Ovary (tissue), 3 donors: ENCODE data around the gene VIPR2.

ENCODE experiments used
- CTCF ChIP-seq, 3 donors: fragments of 450-650 bp in 2 of 3; fragments of 200-600 bp in 1 of 3; IDR thresholded peaks; one replicate each; pipeline versions ENCODE4 v1.5.1 to v1.8.0; 2016 to 2022; ENCODE audit warnings: antibody characterized with exemption in 3 of 3, mild to moderate bottlenecking in 1 of 3
- EP300 ChIP-seq: sonication (generic); formaldehyde crosslinking; IDR thresholded peaks from one replicate; pipeline ENCODE4 v1.6.1; 2017; ENCODE audit warnings: antibody characterized with exemption
- POLR2A ChIP-seq: fragments of 450-650 bp; IDR thresholded peaks from one replicate; pipeline ENCODE4 v1.6.1; 2017; ENCODE audit warnings: antibody characterized with exemption, mild to moderate bottlenecking, moderate library complexity
- donor health status: DM: no; HTN: no; CAD: no.

GRCh38 chr7:159071260-159071659 lies 73.4 kb downstream of the VIPR2 start:
- TF ChIP-seq CTCF (IDR thresholded peaks at IDR 0.05) (no peak), POLR2A (no peak), EP300 (no peak)
